Stomach (tissue), 9 donors: ENCODE results near the gene SPEF1. TPM values are rescaled to one million over a fixed set of nuclear protein-coding genes. Genes with fewer than 3 reads are reported as not detected.

Experiments
- DNase-seq, 2 donors: peaks; one replicate each; pipeline versions ENCODE4 v3.0.0 to v3.0.0-alpha.2; 2013 to 2019
- H3K27ac ChIP-seq, 5 donors: fragments of 200-600 bp in 4 of 5; sonication (generic) in 4 of 5; one replicate each; pipeline ENCODE4 v1.5.1; 2013 to 2019; ENCODE audit warnings: mild to moderate bottlenecking in 1 of 5, moderate library complexity in 1 of 5
- H3K27me3 ChIP-seq, 3 donors: fragments of 200-600 bp; sonication (generic); one replicate each; pipeline ENCODE4 v1.5.1; 2017 to 2019; ENCODE audit warnings: mixed run types in 1 of 3
- H3K36me3 ChIP-seq, 4 donors: fragments of 200-600 bp; sonication (generic); 1 replicate in 3 of 4; 2 replicates in 1 of 4; pipeline ENCODE4 v1.5.1; 2016 to 2019
- H3K4me1 ChIP-seq, 4 donors: fragments of 200-600 bp; sonication (generic); one replicate each; pipeline ENCODE4 v1.5.1; 2016 to 2019
- H3K4me3 ChIP-seq, 4 donors: fragments of 200-600 bp; sonication (generic) in 3 of 4; one replicate each; pipeline ENCODE4 v1.5.1; 2016 to 2019; ENCODE audit warnings: mild to moderate bottlenecking in 1 of 4
- H3K9me3 ChIP-seq, 4 donors: fragments of 200-600 bp; sonication (generic); one replicate each; pipeline ENCODE4 v1.5.1; 2016 to 2019
- CTCF ChIP-seq, 7 experiments: fragments of 450-650 bp in 4 of 7; fragments of 200-600 bp in 3 of 7; sonication (generic) in 3 of 7; IDR thresholded peaks; one replicate each; pipeline ENCODE4 v1.5.1; 2016 to 2019; ENCODE audit warnings: antibody characterized with exemption in 7 of 7, control low read depth in 2 of 7, mild to moderate bottlenecking in 1 of 7
- EP300 ChIP-seq: sonication (generic); formaldehyde crosslinking; IDR thresholded peaks from one replicate; pipeline ENCODE4 v1.6.1; 2017; ENCODE audit warnings: antibody characterized with exemption
- POLR2A ChIP-seq, 4 donors: fragments of 450-650 bp; IDR thresholded peaks; one replicate each; pipeline ENCODE4 v1.6.1; 2016; ENCODE audit warnings: antibody characterized with exemption in 4 of 4, control low read depth in 2 of 4, mild to moderate bottlenecking in 1 of 4, moderate library complexity in 1 of 4
- POLR2AphosphoS5 ChIP-seq, 3 donors: sonication (generic); formaldehyde crosslinking; IDR thresholded peaks; one replicate each; pipeline ENCODE4 v1.6.1; 2016; ENCODE audit warnings: antibody characterized with exemption in 3 of 3
- WGBS, 5 donors: extraction: QIAGEN DNeasy Blood & Tissue Kit in 3 of 5; methylation state at CpG; one replicate each; pipeline versions ENCODE4 v1.1.5 to v1.1.7; 2013 to 2018; 5-methylcytosine and 5-hydroxymethylcytosine counted together
- intact Hi-C: fragments of 100-400 bp; cut with DNase I; formaldehyde crosslinking; loops from one replicate; pipeline ENCODE4 v1.15.1; 2023; ENCODE audit warnings: low total_unique reads
- polyA plus RNA-seq, 3 donors: library from polyadenylated mRNA; stranded (reverse); fragments of 200-250 nt; gene quantifications; one replicate each; pipeline ENCODE4 v1.2.3, GENCODE V29; 2013
- total RNA-seq, 5 donors: library from RNA; depleted of rRNA; stranded (reverse); fragments of >200 nt; gene quantifications; one replicate each; pipeline versions ENCODE4 v1.1.0 to v1.2.3, GENCODE V29; 2014 to 2016
- donor health status: healthy with polysubstance abuse.
- donor health status: Bipolar disorder and iron deficiency.
- donor health status: healthy.

SPEF1 gene
- total and polyA plus RNA-seq, 8 donors, result 0.18 to 0.19 TPM; not detected in 6

- peak overlapping the region in 1 of 4 donors; percentile 13 for H3K4me3 ChIP-seq
- peaks cover 2 to 39% (median 24%) of the 10 kb centered on the region in 4 donors for H3K36me3 ChIP-seq
- intact Hi-C loops, result loop anchor here (10.0 kb wide), 1 partner anchor 105 kb away; no protein-coding TSS in a partner anchor
- peaks cover 17 to 49% (median 34%) of the 10 kb centered on the region in 4 donors for H3K4me1 ChIP-seq
- DNase-seq, result peak; percentile 39 to 75
- 30 to 77% (median 37%) methylated on average over 22 to 72 of the region's 72 CpGs for WGBS, 5 donors
- peaks cover 0 to 30% (median 13%) of the 10 kb centered on the region in 3 donors for H3K27me3 ChIP-seq
- H3K27ac ChIP-seq, result no peak overlapping the region
- TF ChIP-seq CTCF (IDR thresholded peaks at IDR 0.05), result peak in 5 of 7 experiments; percentile 25 to 60 (median 53)
- no peak for TF ChIP-seq POLR2AphosphoS5 (IDR thresholded peaks at IDR 0.05)
- H3K9me3 ChIP-seq, result no peaks in the 10 kb centered on the region
Observed at GRCh38 chr20:3749689-3750531, 31.3 kb downstream of the SPEF1 start.

GRCh38 chr20:3749087-3749688 is 32.1 kb downstream of the SPEF1 start:
- TF ChIP-seq POLR2A (IDR thresholded peaks at IDR 0.05) (no peak), CTCF (IDR thresholded peaks at IDR 0.05) (no peak), POLR2AphosphoS5 (IDR thresholded peaks at IDR 0.05) (no peak), EP300 (no peak)
- Histone ChIP-seq H3K36me3 (peaks cover 0 to 32% (median 21%) of the 10 kb centered on the region in 4 donors), H3K9me3 (no peaks in the 10 kb centered on the region), H3K27ac (no peak overlapping the region), H3K4me3 (no peak overlapping the region), H3K27me3 (peaks cover 0 to 30% (median 13%) of the 10 kb centered on the region in 3 donors), H3K4me1 (peaks cover 19 to 53% (median 40%) of the 10 kb centered on the region in 4 donors)
- DNase-seq, result peak in 1 of 2 donors; percentile 9
- WGBS, 5 donors, result 57 to 80% (median 67%) methylated on average over 15 to 24 of the region's 24 CpGs
- intact Hi-C loops, result no loop called here

- TF ChIP-seq POLR2A (IDR thresholded peaks at IDR 0.05), result no peak
- TF ChIP-seq CTCF (IDR thresholded peaks at IDR 0.05), result no peak
- TF ChIP-seq POLR2AphosphoS5 (IDR thresholded peaks at IDR 0.05), result no peak
- no peak for TF ChIP-seq EP300
- intact Hi-C loops, result no loop called here
- no peak overlapping the region for H3K27ac ChIP-seq
- peaks cover 0 to 25% (median 18%) of the 10 kb centered on the region in 4 donors for H3K36me3 ChIP-seq
- H3K27me3 ChIP-seq, result peaks cover 0 to 30% (median 13%) of the 10 kb centered on the region in 3 donors
- DNase-seq, result peak in 1 of 2 donors; percentile 7
- H3K9me3 ChIP-seq, result no peaks in the 10 kb centered on the region
- WGBS, 5 donors, result 92 to 98% (median 93%) methylated on average over 8 to 16 of the region's 16 CpGs
- peaks cover 19 to 43% (median 36%) of the 10 kb centered on the region in 4 donors for H3K4me1 ChIP-seq
- H3K4me3 ChIP-seq, result no peak overlapping the region
Observed at GRCh38 chr20:3748073-3748472, 33.2 kb downstream of the SPEF1 start.

GRCh38 chr20:3747471-3747870 is 33.8 kb downstream of the SPEF1 start:
- Histone ChIP-seq H3K36me3 (peaks cover 0 to 25% (median 18%) of the 10 kb centered on the region in 4 donors), H3K9me3 (no peaks in the 10 kb centered on the region), H3K27ac (no peak overlapping the region), H3K4me1 (peaks cover 19 to 37% (median 33%) of the 10 kb centered on the region in 4 donors), H3K4me3 (no peak overlapping the region), H3K27me3 (peaks cover 0 to 30% (median 13%) of the 10 kb centered on the region in 3 donors)
- 63 to 90% (median 75%) methylated on average over 2 of the region's 2 CpGs for WGBS, 5 donors
- intact Hi-C loops, result no loop called here
- peak in 1 of 2 donors; percentile 2 for DNase-seq
- TF ChIP-seq POLR2AphosphoS5 (IDR thresholded peaks at IDR 0.05), result no peak
